Activated CD4-positive, alpha-beta T cell treated with anti-CD3 and anti-CD28 coated beads, Interleukin-2, amount 10 ng/mL, durations not matched to agents 7 days and 5 days (primary cell): ENCODE data around the gene CEPT1. TPM values are rescaled to one million over a fixed set of nuclear protein-coding genes. Genes with fewer than 3 reads are reported as not detected.

Experiments used
- CTCF ChIA-PET: fragments of 350-600 bp; sonication (Branson Sonifier 250); formaldehyde crosslinking; loops from one replicate; lab custom pipeline; 2021; ENCODE audit warnings: antibody characterized with exemption; lab: Charles Lee
- POLR2A ChIA-PET: fragments of 350-600 bp; sonication (Branson Sonifier 250); formaldehyde crosslinking; loops from one replicate; lab custom pipeline; 2021; ENCODE audit warnings: antibody characterized with exemption; lab: Charles Lee
- DNase-seq: peaks from one replicate; pipeline ENCODE4 v3.0.0-alpha.2; 2020
- H3K27ac Mint-ChIP-seq: one replicate; pipeline ENCODE4 v1.8.0; 2021; ENCODE audit warnings: mild to moderate bottlenecking, moderate library complexity, mixed read lengths
- H3K27me3 Mint-ChIP-seq: one replicate; pipeline ENCODE4 v1.8.0; 2021; ENCODE audit warnings: mixed read lengths
- H3K36me3 Mint-ChIP-seq: one replicate; pipeline ENCODE4 v1.8.0; 2021; ENCODE audit warnings: low read depth, mixed read lengths
- H3K4me1 Mint-ChIP-seq: one replicate; pipeline ENCODE4 v1.8.0; 2021; ENCODE audit warnings: mixed read lengths
- H3K4me3 Mint-ChIP-seq: one replicate; pipeline ENCODE4 v1.8.0; 2021; ENCODE audit warnings: mild to moderate bottlenecking, moderate library complexity, mixed read lengths
- H3K9me3 Mint-ChIP-seq: one replicate; pipeline ENCODE4 v1.8.0; 2021; ENCODE audit warnings: mixed read lengths
- total RNA-seq, 2 experiments: library from RNA; stranded (reverse); gene quantifications; one replicate each; pipeline ENCODE4 v1.2.3, GENCODE V29; 2021

Gene CEPT1
- total RNA-seq, 2 experiments from 2014 or later, result 42.1 to 50.2 TPM

DNA sequence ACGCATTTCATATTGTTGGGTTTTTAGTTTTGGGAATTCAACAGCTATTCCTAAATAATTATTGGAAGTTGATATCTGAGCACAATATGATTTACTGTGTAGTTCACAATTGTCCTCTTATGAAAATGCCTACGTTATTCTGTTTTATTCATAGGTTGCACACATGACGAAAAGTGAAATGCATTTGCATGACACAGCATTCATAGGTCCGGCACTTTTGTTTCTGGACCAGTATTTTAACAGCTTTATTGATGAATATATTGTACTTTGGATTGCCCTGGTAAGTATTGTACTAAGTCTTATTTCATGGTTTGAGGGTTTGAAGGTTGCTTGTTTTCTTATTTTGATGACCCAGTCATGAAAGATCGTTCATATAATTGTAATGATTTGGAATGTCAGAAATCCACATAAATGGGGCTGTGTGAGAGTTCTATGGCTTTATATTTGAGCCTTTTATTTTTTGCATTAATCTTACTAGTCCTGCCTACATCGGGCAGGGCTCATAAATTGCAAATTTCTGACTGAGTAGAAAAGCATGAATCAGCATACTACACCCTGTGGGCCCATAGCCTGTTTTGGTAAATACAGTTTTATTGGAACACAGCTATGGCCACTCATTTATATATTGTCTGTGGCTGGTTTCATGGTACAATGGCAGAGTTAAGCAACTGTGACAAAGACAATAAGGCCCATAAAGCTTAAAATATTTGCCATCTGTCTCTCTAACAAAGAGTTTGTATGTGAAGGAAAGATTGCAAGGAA, 43.5 kb downstream of the CEPT1 start:
- no peaks in the 10 kb centered on the region for H3K27me3 Mint-ChIP-seq
- ChIA-PET CTCF (interaction anchor here (1.0 to 1.7 kb wide), 5 partner anchors 8 to 37 kb away, joined by 3 to 5 read pairs (median 5); no protein-coding TSS in a partner anchor), POLR2A (interaction anchor here (0.9 to 1.2 kb wide), 2 partner anchors 8 to 396 kb away, joined by 3 read pairs; no protein-coding TSS in a partner anchor)
- H3K27ac Mint-ChIP-seq, result no peak overlapping the region
- H3K9me3 Mint-ChIP-seq, result no peaks in the 10 kb centered on the region
- H3K4me1 Mint-ChIP-seq, result peaks cover 49% of the 10 kb centered on the region
- H3K36me3 Mint-ChIP-seq, result peaks cover 68% of the 10 kb centered on the region
- DNase-seq, result no peak
- no peak overlapping the region for H3K4me3 Mint-ChIP-seq

DNA sequence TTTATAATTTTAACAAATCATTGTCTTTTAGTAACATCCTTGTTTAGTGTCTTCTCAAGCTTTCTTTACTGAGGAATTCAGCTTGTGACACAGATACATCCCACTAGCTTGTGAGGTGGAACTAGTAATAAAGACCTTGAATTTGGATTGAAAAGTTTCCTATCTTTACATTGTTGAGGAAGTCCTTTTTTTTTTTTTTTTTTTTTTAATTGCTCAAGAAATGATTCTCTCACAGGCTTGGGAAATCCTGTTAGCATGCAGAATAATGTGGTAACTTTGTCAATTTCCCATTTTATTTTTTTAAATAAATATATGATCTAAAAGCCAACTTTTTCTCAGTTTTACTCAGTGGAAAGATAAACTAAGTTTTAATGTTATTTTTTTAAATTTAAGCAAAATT, 44.6 kb downstream of the CEPT1 start:
- POLR2A ChIA-PET, result no interaction called here
- Mint-ChIP-seq H3K4me1 (peaks cover 61% of the 10 kb centered on the region), H3K4me3 (no peak overlapping the region), H3K36me3 (peaks cover 69% of the 10 kb centered on the region), H3K27me3 (no peaks in the 10 kb centered on the region), H3K9me3 (no peaks in the 10 kb centered on the region), H3K27ac (no peak overlapping the region)
- no peak for DNase-seq
- CTCF ChIA-PET, result interaction anchor here (1.0 kb wide), 2 partner anchors 14 to 264 kb away, joined by 3 read pairs; no protein-coding TSS in a partner anchor

DNA sequence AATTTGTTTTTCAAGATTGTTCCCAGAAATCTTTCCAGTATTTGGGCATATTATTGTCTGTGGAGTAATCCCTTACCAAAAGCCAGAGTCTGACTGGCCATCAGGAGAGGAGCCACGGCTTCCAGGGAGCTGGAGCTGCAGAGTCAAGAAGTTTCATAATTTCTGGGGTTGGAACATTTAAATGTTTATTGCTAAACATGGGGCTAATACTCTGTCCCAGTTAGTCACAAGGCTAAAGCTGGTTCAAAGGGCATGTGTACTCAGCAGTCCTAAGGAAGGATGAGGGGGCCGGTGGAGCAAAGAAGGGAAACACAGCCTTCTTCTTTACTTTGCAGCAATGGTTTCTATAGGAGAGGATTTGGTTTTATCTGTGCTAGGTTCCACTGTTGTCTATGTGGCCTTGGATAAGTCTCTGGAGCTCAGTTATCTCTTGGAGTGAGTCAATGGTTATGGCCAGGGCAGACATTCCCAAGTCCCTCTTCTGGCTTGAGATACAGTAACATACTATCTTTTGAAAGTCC, 51.0 kb downstream of the CEPT1 start:
- H3K27me3 Mint-ChIP-seq, result no peaks in the 10 kb centered on the region
- peaks cover 98% of the 10 kb centered on the region for H3K36me3 Mint-ChIP-seq
- POLR2A ChIA-PET, result interaction anchor here (0.6 to 0.9 kb wide), 3 partner anchors 8 to 425 kb away, joined by 3 to 6 read pairs (median 4); no protein-coding TSS in a partner anchor
- DNase-seq, result no peak
- peaks cover 97% of the 10 kb centered on the region for H3K4me1 Mint-ChIP-seq
- H3K4me3 Mint-ChIP-seq, result no peak overlapping the region
- no peaks in the 10 kb centered on the region for H3K9me3 Mint-ChIP-seq
- H3K27ac Mint-ChIP-seq, result peak overlapping the region; percentile 7
- CTCF ChIA-PET, result interaction anchor here (1.2 to 1.6 kb wide), 3 partner anchors 9 to 13 kb away, joined by 3 to 4 read pairs (median 3); partner anchors contain the start of gene DENND2D

DNA sequence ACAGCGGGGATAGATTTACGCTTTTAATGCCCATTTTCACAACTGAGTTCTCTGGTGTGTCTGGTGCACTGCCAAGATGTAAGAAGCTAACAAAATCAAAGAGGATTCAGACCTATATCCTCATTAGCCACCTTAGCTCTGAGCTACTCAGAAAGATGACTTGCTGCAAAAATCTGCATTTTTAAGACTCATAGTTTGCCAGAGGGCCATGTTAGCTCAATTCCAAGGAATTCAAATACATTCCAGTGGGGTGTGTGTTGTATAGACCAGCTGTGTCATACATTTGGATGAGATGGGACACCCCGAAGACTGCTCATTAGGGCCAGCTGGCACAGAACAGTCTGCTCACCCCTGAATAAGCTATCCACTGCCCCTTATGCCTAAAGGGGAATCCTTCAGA, 51.5 kb downstream of the CEPT1 start:
- no peaks in the 10 kb centered on the region for H3K27me3 Mint-ChIP-seq
- ChIA-PET POLR2A (interaction anchor here (0.6 to 1.5 kb wide), 4 partner anchors 8 to 425 kb away, joined by 3 to 6 read pairs (median 4); no protein-coding TSS in a partner anchor), CTCF (interaction anchor here (0.6 to 1.6 kb wide), 6 partner anchors 8 to 110 kb away, joined by 3 to 4 read pairs (median 3); partner anchors contain the start of gene DENND2D)
- peaks cover 98% of the 10 kb centered on the region for H3K4me1 Mint-ChIP-seq
- H3K4me3 Mint-ChIP-seq, result no peak overlapping the region
- no peak for DNase-seq
- peak overlapping the region; percentile 7 for H3K27ac Mint-ChIP-seq
- peaks cover 98% of the 10 kb centered on the region for H3K36me3 Mint-ChIP-seq
- no peaks in the 10 kb centered on the region for H3K9me3 Mint-ChIP-seq

DNA sequence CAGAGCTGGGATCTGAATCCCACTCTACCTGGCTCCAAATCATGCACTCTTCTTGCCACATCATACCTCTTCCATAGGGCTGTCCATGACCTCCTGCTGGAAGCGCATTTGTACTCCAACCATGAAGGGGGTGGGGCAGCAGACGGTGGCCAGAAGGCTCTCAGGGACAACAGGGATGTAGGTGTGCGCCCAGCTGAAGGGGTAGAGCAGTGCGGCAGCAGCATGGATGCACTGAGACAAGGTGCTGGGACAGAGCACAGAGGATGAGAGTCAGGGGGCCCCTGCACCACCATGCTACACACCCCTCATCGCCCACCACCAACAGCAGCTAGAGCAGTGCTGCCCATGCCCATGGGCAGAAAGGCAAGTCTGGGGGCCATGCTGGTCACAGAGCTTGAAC, 52.1 kb downstream of the CEPT1 start:
- ChIA-PET POLR2A (interaction anchor here (0.8 to 1.5 kb wide), 2 partner anchors 9 to 24 kb away, joined by 3 to 5 read pairs; no protein-coding TSS in a partner anchor), CTCF (interaction anchor here (0.6 to 1.6 kb wide), 5 partner anchors 8 to 142 kb away, joined by 3 to 4 read pairs (median 4); partner anchors contain the start of gene DENND2D)
- Mint-ChIP-seq H3K36me3 (peaks cover 98% of the 10 kb centered on the region), H3K9me3 (no peaks in the 10 kb centered on the region), H3K27me3 (no peaks in the 10 kb centered on the region), H3K27ac (peak overlapping the region; percentile 62), H3K4me1 (peaks cover 98% of the 10 kb centered on the region), H3K4me3 (no peak overlapping the region)
- DNase-seq, result no peak

DNA sequence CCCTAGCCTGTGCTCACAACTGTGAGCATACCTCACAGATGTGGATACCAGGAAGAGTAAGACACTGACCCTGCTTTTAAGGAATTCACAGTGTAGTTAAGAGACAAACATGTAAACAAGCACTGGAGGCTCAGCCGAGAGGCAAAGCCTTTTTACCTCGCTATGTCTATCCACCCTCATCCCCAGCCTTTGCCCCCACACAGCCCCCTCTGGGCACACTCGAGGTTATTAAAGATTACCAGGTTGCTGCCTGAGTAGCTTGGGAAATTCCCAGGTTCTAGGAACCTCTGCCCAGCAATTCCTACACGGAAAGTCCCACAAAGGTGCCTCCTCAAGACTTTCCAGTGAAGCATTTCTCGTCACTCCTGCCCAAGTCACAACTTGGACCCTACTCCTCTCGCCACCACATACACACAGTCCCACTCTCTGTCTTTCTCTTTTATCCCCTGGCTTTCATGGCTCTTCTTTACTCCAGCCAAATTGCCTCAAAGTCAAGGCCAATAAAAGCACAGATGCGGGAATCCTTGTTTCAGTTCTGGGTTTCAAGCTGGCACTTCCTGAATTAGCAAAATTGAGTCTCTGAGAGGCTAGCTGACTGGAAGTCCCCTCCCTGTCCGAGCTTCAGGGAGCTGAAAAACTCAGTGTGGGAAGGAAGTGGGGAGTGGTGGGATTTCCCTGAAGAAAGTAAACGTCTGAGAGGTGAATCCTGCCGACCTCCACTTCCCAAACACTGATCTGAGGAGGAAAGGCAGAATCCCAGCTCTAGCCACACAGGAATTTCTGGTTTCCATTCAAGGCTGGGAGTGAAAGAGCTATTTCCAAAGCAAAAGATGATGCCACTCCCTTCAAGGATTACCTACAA, 52.9 kb downstream of the CEPT1 start:
- CTCF ChIA-PET, result interaction anchor here (0.6 to 2.1 kb wide), 4 partner anchors 10 to 512 kb away, joined by 3 to 5 read pairs (median 4); no protein-coding TSS in a partner anchor
- Mint-ChIP-seq H3K27ac (peak overlapping the region; percentile 84), H3K9me3 (no peaks in the 10 kb centered on the region), H3K4me3 (peak overlapping the region; percentile 100), H3K36me3 (peaks cover 98% of the 10 kb centered on the region), H3K27me3 (no peaks in the 10 kb centered on the region), H3K4me1 (peaks cover 96% of the 10 kb centered on the region)
- no peak for DNase-seq
- POLR2A ChIA-PET, result interaction anchor here (0.6 to 1.5 kb wide), 4 partner anchors 23 to 411 kb away, joined by 3 to 5 read pairs (median 5); no protein-coding TSS in a partner anchor

DNA sequence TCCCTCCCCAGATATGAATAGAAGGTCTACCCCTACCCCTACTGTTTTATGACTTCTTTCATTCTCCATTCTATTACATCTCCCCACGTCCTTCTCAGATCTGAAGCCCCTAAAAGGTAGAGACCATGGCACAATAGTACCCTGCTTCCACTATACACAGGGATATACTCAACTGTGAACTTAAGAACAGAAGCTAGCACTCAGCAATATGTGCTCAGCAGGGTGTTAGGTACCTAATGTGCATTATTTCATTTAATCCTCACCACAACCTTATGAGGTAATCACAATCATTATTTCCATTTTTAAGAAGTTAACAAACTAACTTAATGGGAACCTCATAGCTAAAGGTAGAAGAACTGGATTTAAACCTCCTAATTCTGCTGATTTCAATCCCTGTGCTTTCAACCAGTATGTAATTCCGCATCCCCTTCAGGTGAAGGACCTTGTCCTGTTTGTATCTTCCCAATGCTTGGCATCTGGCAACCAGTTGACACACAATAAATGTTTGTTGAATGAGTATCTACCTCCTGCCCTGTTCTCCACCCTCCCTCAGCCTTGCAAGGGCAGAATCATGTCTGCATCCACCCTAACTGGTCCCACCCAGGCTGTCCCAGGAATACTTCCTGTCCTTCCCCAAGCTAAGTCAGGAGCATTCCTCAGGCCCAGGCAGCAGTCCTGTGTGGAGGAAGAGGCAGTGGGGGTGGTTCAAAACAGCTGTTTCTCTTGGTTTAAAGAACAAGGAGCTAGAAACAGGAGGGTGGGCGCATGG, 53.9 kb downstream of the CEPT1 start:
- ChIA-PET CTCF (interaction anchor here (1.3 to 2.1 kb wide), 3 partner anchors 11 to 25 kb away, joined by 5 read pairs; no protein-coding TSS in a partner anchor), POLR2A (interaction anchor here (0.7 to 1.0 kb wide), 2 partner anchors 25 to 27 kb away, joined by 5 read pairs; no protein-coding TSS in a partner anchor)
- Mint-ChIP-seq H3K27ac (peak overlapping the region; percentile 84), H3K27me3 (no peaks in the 10 kb centered on the region), H3K4me1 (peaks cover 86% of the 10 kb centered on the region), H3K9me3 (no peaks in the 10 kb centered on the region), H3K36me3 (peaks cover 98% of the 10 kb centered on the region), H3K4me3 (peak overlapping the region; percentile 100)
- DNase-seq, result no peak

DNA sequence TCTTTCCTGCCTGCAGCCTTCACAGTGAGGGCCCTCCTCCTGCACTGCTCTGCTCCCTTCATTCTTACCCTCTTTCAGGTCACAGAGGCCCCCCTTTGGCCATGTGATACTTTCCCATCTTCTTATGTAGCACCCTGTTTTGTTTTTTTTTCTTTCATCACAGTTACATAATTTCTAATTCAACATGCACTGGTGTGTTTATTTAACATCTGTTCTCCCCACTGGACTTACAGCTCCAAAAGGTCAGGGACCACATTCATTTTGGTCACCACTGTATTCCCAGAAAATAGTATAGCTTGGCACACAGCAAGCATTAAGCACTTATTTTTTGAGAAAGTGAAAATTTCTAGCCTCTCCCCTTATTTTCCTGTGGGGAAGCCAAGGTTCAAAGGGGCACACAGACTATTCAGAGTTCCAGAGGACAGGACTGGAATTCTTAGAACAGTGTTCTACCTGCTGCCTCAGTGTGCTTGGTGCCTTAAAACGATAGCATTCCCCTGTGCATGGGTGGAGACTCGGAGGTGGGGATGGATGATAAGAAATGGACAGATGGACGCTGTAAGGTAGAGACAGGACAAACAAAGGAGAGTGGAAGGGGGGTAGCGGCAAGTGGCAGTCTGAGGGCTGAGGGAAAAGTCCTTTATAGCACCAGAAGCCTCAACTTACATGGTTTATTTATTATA, 55.1 kb downstream of the CEPT1 start:
- DNase-seq, result no peak
- ChIA-PET CTCF (interaction anchor here (0.6 to 4.1 kb wide), 3 partner anchors 12 to 1520 kb away, joined by 3 to 24 read pairs (median 5); partner anchors contain the start of gene PPM1J), POLR2A (no interaction called here)
- Mint-ChIP-seq H3K9me3 (no peaks in the 10 kb centered on the region), H3K27me3 (no peaks in the 10 kb centered on the region), H3K4me3 (peak overlapping the region; percentile 100), H3K36me3 (peaks cover 98% of the 10 kb centered on the region), H3K27ac (peak overlapping the region; percentile 51), H3K4me1 (peaks cover 76% of the 10 kb centered on the region)

DNA sequence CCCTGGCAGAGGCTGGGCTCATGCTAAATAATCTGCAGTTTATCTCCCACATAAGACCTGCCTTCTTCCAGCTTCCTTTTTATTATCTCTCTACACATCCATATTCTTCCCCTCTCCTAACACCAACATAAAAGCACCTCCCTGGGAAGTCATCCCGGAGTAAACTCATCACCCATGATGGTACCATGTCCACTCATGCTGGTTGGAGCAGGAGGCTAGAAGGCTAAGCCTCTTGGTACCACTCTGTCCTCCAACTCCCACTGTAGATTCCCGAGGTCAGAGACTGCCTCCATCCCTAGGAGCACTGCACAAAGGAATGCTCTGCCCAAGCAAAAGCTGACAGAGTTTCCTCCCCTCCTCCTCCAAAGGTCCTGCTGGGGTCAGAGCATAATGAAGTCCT, 56.2 kb downstream of the CEPT1 start:
- ChIA-PET CTCF (interaction anchor here (0.7 to 4.1 kb wide), 7 partner anchors 19 to 134 kb away, joined by 3 to 30 read pairs (median 3); no protein-coding TSS in a partner anchor), POLR2A (interaction anchor here (0.6 to 1.0 kb wide), 2 partner anchors 20 to 33 kb away, joined by 3 read pairs; no protein-coding TSS in a partner anchor)
- Mint-ChIP-seq H3K27me3 (no peaks in the 10 kb centered on the region), H3K36me3 (peaks cover 96% of the 10 kb centered on the region), H3K27ac (peak overlapping the region; percentile 98), H3K4me3 (peak overlapping the region; percentile 100), H3K4me1 (peaks cover 73% of the 10 kb centered on the region), H3K9me3 (no peaks in the 10 kb centered on the region)
- DNase-seq, result no peak

DNA sequence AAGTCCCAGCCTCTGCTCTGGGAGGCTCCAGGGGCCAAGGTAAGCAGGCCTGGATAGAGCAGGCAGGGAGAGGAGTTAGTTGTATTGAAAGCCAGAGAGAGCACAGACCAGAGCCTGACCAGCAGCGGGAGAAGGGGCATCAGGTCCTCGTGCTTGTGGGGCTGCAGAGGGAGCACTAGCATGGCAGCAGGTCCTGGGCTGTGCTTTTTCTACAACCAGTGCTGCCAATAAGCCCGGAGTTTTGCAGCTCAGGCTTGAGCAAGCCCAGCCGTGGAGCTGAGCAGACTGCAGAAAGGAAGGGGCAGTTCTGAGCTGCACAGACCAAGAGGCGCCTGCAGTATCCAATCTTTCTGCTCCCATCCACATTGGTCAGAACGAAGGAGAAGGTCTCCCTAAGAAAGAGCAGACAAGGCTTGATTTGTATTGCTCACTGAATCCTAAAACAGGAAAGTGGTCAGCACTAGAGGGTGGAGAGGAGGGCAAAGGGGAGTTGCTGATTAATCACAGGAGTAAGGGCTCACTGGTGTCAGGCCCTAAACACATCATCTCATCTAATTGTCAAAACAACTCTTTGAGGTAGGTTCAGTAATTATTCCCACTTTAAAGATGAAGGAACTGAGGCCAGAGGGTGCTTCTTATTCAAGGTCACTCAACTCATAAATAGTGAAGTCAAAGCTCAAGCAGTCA, 57.7 kb downstream of the CEPT1 start:
- Mint-ChIP-seq H3K4me1 (peaks cover 73% of the 10 kb centered on the region), H3K27ac (peak overlapping the region; percentile 98), H3K4me3 (peak overlapping the region; percentile 100), H3K9me3 (no peaks in the 10 kb centered on the region), H3K27me3 (no peaks in the 10 kb centered on the region), H3K36me3 (peaks cover 86% of the 10 kb centered on the region)
- ChIA-PET POLR2A (interaction anchor here (2.6 to 4.0 kb wide), 2 partner anchors 17 to 23 kb away, joined by 26 to 32 read pairs; no protein-coding TSS in a partner anchor), CTCF (interaction anchor here (0.8 to 4.1 kb wide), 12 partner anchors 10 to 251 kb away, joined by 3 to 30 read pairs (median 6); partner anchors contain the start of genes ATP5PB and WDR77)
- no peak for DNase-seq
